GM12874 (cell line): ENCODE results near the gene BFSP1.

ENCODE experiments used
- TF ChIP-seq, protein P1 (sequence below): IDR thresholded peaks from 2 replicates; pipeline ENCODE4 v1.5.1; 2011; ENCODE audit warnings: low read depth, mild to moderate bottlenecking, control low read depth, low read length, moderate library complexity; ENCODE audit not compliant: insufficient read depth

BFSP1 gene

GRCh38 chr20:17530716-17531664 lies at the start of gene BFSP1:
Gene BFSP1, minus strand, starts transcription at chr20:17531379. Its CDS starts 50 bp downstream, at chr20:17531329.
- TF ChIP-seq, protein P1, sequence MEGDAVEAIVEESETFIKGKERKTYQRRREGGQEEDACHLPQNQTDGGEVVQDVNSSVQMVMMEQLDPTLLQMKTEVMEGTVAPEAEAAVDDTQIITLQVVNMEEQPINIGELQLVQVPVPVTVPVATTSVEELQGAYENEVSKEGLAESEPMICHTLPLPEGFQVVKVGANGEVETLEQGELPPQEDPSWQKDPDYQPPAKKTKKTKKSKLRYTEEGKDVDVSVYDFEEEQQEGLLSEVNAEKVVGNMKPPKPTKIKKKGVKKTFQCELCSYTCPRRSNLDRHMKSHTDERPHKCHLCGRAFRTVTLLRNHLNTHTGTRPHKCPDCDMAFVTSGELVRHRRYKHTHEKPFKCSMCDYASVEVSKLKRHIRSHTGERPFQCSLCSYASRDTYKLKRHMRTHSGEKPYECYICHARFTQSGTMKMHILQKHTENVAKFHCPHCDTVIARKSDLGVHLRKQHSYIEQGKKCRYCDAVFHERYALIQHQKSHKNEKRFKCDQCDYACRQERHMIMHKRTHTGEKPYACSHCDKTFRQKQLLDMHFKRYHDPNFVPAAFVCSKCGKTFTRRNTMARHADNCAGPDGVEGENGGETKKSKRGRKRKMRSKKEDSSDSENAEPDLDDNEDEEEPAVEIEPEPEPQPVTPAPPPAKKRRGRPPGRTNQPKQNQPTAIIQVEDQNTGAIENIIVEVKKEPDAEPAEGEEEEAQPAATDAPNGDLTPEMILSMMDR, result no peak

- TF ChIP-seq, protein P1, result no peak
These were observed 49.7 kb upstream of the BFSP1 start for GRCh38 chr20:17580895-17581294.

- TF ChIP-seq, protein P1, result no peak
These were observed 48.3 kb upstream of the BFSP1 start for GRCh38 chr20:17579369-17580039.

DNA sequence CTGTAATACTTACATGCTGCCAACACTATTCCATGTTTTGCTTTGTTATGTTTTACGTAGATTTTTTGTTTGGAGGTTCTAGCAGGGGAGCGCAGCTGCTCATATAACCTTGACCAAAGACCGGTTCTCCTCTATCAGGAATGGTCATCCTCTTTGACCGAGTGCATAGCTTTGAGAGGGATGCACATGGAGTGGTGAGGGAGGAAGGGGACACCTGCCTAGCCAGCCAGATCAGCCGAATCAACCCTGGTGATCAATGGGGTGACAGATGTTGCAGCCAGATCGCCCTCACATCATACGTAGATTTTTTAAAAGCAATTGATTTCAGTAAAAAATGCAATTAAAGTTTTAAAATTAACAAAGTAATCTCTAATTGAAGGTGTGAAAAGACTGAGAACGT lies 45.0 kb upstream of the BFSP1 start:
- TF ChIP-seq, protein P1, result no peak

DNA sequence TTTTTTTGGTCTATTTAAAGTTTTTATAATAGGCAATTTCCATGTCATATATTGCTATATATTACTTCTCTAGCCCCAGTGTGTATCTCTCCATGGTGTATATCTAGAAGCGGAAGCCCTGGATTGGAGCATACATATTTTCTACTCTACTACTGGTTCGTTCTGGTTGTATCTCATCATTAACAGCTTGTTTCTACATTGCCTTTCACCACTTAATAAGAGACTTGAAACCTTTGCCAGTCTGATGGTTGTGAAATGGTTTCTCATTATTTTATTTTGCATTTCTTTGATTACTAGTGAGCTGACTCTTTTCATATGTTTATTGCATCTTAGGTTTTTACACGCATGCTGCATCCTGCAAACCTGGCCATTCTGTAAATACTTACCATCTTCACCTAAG lies 42.3 kb upstream of the BFSP1 start:
- TF ChIP-seq, protein P1, result no peak

- TF ChIP-seq, protein P1, result no peak
These were observed 41.0 kb upstream of the BFSP1 start for GRCh38 chr20:17572034-17572638.

DNA sequence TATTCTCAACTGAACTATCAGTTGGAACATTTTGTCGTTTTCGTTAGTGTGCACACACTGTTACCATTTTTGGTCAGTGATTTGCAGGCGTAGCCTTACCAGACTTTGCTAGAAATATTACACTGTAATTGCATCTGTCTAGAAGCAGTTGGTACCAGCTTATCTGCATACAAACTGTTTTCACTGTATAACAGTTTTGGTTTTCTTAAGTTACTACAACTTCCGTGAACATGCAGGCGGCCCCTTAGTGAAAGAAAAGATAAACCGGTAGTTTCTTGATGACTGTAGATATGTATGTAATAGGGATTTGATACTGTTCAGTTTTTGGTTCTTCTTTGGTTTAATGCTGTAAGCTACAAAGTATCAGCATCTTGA lies 40.0 kb upstream of the BFSP1 start:
- TF ChIP-seq, protein P1, result no peak
